HEK293T (cell line): ENCODE results near the gene MOB3C.
"Not testable (repeated sequence)": the region's sequence is repeated elsewhere in the genome, so short reads cannot be mapped to it uniquely, and the experiment has no call there.

Experiments used
- CTCF ChIA-PET: fragments of 350-600 bp; formaldehyde crosslinking; extraction: SDS; loops from one replicate; lab custom pipeline; 2021; ENCODE audit warnings: antibody characterized with exemption, inconsistent platforms; lab: Yijun Ruan, JAX
- POLR2A ChIA-PET: fragments of 350-600 bp; formaldehyde crosslinking; extraction: SDS; loops from one replicate; lab custom pipeline; 2020; ENCODE audit warnings: antibody characterized with exemption, inconsistent platforms; lab: Yijun Ruan, JAX
- DNase-seq: peaks from one replicate; pipeline ENCODE4 v3.0.0; 2012; ENCODE audit warnings: mixed read lengths; ENCODE audit errors: extremely low spot score
- ARNT ChIP-seq: fragments of 450-650 bp; IDR thresholded peaks from 2 replicates; pipeline ENCODE4 v1.6.1; 2017; ENCODE audit warnings: mild to moderate bottlenecking
- BHLHE40 ChIP-seq: fragments of 450-650 bp; IDR thresholded peaks from 2 replicates; pipeline ENCODE4 v1.6.1; 2016; ENCODE audit warnings: mild to moderate bottlenecking, moderate library complexity, borderline replicate concordance
- CTBP1 ChIP-seq: fragments of 450-650 bp; IDR thresholded peaks from 2 replicates; pipeline ENCODE4 v1.6.1; 2016; ENCODE audit warnings: borderline replicate concordance
- ELF4 ChIP-seq: fragments of 450-650 bp; IDR thresholded peaks from 2 replicates; pipeline ENCODE4 v1.6.1; 2017; ENCODE audit warnings: antibody characterized with exemption
- FOXA1 ChIP-seq: fragments of 450-650 bp; IDR thresholded peaks from 2 replicates; pipeline ENCODE4 v1.6.1; 2016; ENCODE audit warnings: mild to moderate bottlenecking
- FOXK2 ChIP-seq: fragments of 450-650 bp; IDR thresholded peaks from 2 replicates; pipeline ENCODE4 v1.6.1; 2016; ENCODE audit warnings: mild to moderate bottlenecking
- FOXM1 ChIP-seq: fragments of 450-650 bp; IDR thresholded peaks from 2 replicates; pipeline ENCODE4 v1.6.1; 2017; ENCODE audit warnings: mild to moderate bottlenecking, borderline replicate concordance
- HDGF ChIP-seq: fragments of 450-650 bp; IDR thresholded peaks from 2 replicates; pipeline ENCODE4 v1.6.1; 2017; ENCODE audit warnings: antibody characterized with exemption, borderline replicate concordance
- L3MBTL2 ChIP-seq: fragments of 450-650 bp; conservative IDR thresholded peaks from 2 replicates; pipeline ENCODE4 v1.6.1; 2016; ENCODE audit warnings: mild to moderate bottlenecking
- LEF1 ChIP-seq: fragments of 450-650 bp; IDR thresholded peaks from 2 replicates; pipeline ENCODE4 v1.6.1; 2017; ENCODE audit warnings: mild to moderate bottlenecking, borderline replicate concordance
- NFRKB ChIP-seq: fragments of 450-650 bp; IDR thresholded peaks from 2 replicates; pipeline ENCODE4 v1.6.1; 2016; ENCODE audit warnings: mild to moderate bottlenecking, moderate library complexity
- PKNOX1 ChIP-seq: fragments of 450-650 bp; IDR thresholded peaks from 2 replicates; pipeline ENCODE4 v1.6.1; 2016
- SP1 ChIP-seq: fragments of 450-650 bp; IDR thresholded peaks from 2 replicates; pipeline ENCODE4 v1.6.1; 2017
- SUZ12 ChIP-seq: fragments of 450-650 bp; IDR thresholded peaks from 2 replicates; pipeline ENCODE4 v1.6.1; 2016; ENCODE audit warnings: mild to moderate bottlenecking
- TARDBP ChIP-seq: fragments of 450-650 bp; IDR thresholded peaks from 2 replicates; pipeline ENCODE4 v1.6.1; 2016
- ZNF384 ChIP-seq: fragments of 450-650 bp; IDR thresholded peaks from 2 replicates; pipeline ENCODE4 v1.6.1; 2016

The MOB3C gene

GRCh38 chr1:46616277-46617107, at the start of gene MOB3C:
TSS of gene MOB3C (minus strand) at chr1:46616811. CDS start at chr1:46613321, 3,490 bp downstream.
- ChIA-PET POLR2A (interaction anchor here (9.4 kb wide), 1 partner anchor 11 kb away, joined by 101 read pairs; the partner anchor contains the start of gene MKNK1), CTCF (interaction anchor here (1.2 kb wide), 1 partner anchor 108 kb away, joined by 3 read pairs; no protein-coding TSS in a partner anchor)
- peak; percentile 33 for DNase-seq
- TF ChIP-seq ELF4: no peak
- no peak for TF ChIP-seq LEF1
- no peak for TF ChIP-seq ZNF384
- TF ChIP-seq TARDBP: no peak
- no peak for TF ChIP-seq BHLHE40
- TF ChIP-seq SUZ12: no peak
- peak; percentile 49 for TF ChIP-seq L3MBTL2
- no peak for TF ChIP-seq HDGF

GRCh38 chr1:46665983-46666382, 49.4 kb upstream of the MOB3C start:
- POLR2A ChIA-PET: no interaction called here
- no peak for DNase-seq
- no peak for TF ChIP-seq NFRKB
- no peak for TF ChIP-seq TARDBP
- TF ChIP-seq SUZ12: no peak
- TF ChIP-seq ARNT: no peak
- CTCF ChIA-PET: no interaction called here

GRCh38 chr1:46662919-46663318, 46.3 kb upstream of the MOB3C start:
- DNase-seq, POLR2A ChIA-PET, CTCF ChIA-PET: not testable (repeated sequence)

GRCh38 chr1:46660116-46660515, 43.5 kb upstream of the MOB3C start:
- POLR2A ChIA-PET, DNase-seq, CTCF ChIA-PET: not testable (repeated sequence)

- no peak for DNase-seq
- CTCF ChIA-PET: no interaction called here
- POLR2A ChIA-PET: interaction anchor here (1.1 kb wide), 1 partner anchor 8 kb away, joined by 3 read pairs; no protein-coding TSS in a partner anchor
- TF ChIP-seq ARNT (no peak), FOXA1 (no peak), SUZ12 (no peak), ELF4 (no peak)
Measured at GRCh38 chr1:46659307-46659870, 42.8 kb upstream of the MOB3C start.

- DNase-seq: no peak
- CTCF ChIA-PET: interaction anchor here (1.6 kb wide), 1 partner anchor 67 kb away, joined by 4 read pairs; no protein-coding TSS in a partner anchor
- POLR2A ChIA-PET: interaction anchor here (1.2 kb wide), 1 partner anchor 10 kb away, joined by 3 read pairs; the partner anchor contains the start of gene ATPAF1
- TF ChIP-seq HDGF (no peak), ZNF384 (no peak), CTBP1 (no peak), PKNOX1 (no peak), BHLHE40 (no peak), NFRKB (no peak), TARDBP (no peak), SUZ12 (no peak), FOXM1 (no peak)
Measured at GRCh38 chr1:46657775-46658174, 41.2 kb upstream of the MOB3C start.

GRCh38 chr1:46656643-46657042, 40.0 kb upstream of the MOB3C start:
- CTCF ChIA-PET: no interaction called here
- no peak for TF ChIP-seq ARNT
- no peak for TF ChIP-seq SP1
- TF ChIP-seq PKNOX1: no peak
- TF ChIP-seq ELF4: no peak
- no peak for TF ChIP-seq CTBP1
- no peak for TF ChIP-seq L3MBTL2
- TF ChIP-seq FOXA1: no peak
- TF ChIP-seq BHLHE40: no peak
- no peak for TF ChIP-seq FOXK2
- TF ChIP-seq SUZ12: no peak
- no peak for TF ChIP-seq FOXM1
- TF ChIP-seq ZNF384: no peak
- DNase-seq: no peak
- POLR2A ChIA-PET: interaction anchor here (0.6 kb wide), 1 partner anchor 63 kb away, joined by 3 read pairs; the partner anchor contains the start of gene EFCAB14

- POLR2A ChIA-PET: no interaction called here
- CTCF ChIA-PET: no interaction called here
- no peak for DNase-seq
- TF ChIP-seq SUZ12: no peak
Measured at GRCh38 chr1:46655848-46656247, 39.2 kb upstream of the MOB3C start.

GRCh38 chr1:46654698-46655097, 38.1 kb upstream of the MOB3C start:
- DNase-seq, POLR2A ChIA-PET: not testable (repeated sequence)
- CTCF ChIA-PET: interaction anchor here (0.6 kb wide), 1 partner anchor 109 kb away, joined by 4 read pairs; no protein-coding TSS in a partner anchor
